Right lobe of liver (tissue), 4 donors: ENCODE measurements around the gene DDX31.

Experiments
- CTCF ChIP-seq, 4 donors: fragments of 200-600 bp in 3 of 4; fragments of 450-650 bp in 1 of 4; IDR thresholded peaks; one replicate each; pipeline versions ENCODE4 v1.5.1 to v1.8.0; 2016 to 2022; ENCODE audit warnings: antibody characterized with exemption in 4 of 4, mild to moderate bottlenecking in 2 of 4
- POLR2A ChIP-seq: fragments of 450-650 bp; IDR thresholded peaks from one replicate; pipeline ENCODE4 v1.6.1; 2017; ENCODE audit warnings: antibody characterized with exemption, mild to moderate bottlenecking
- donor health status: DM: no; HTN: no; CAD: no.
- donor health status: DM: no; HTN: no; CAD: no.
- donor health status: DM: no; HTN: yes; CAD: no.

DNA sequence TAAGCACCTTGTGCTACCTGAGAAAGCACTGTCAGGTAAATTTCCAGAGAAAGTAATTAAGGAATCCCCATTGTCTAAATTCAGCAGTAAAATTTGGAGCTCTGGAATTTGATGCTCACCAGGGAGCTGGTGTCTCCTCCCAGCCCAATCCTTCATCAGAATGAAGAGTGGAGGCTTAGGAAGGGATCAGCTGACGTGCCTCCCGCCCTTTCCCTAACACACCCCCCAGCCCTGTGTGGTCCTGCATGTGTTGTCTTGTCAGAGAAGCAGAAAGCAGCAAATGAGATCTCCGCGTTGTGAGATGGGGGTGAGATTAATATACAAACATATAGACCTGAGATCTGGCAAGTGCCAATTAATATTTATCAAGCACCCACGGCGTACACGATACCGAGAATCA, 114.3 kb downstream of the DDX31 start:
- TF ChIP-seq CTCF (IDR thresholded peaks at IDR 0.05) (no peak), POLR2A (no peak)
